HEK293T (cell line): Measurements from ENCODE around the gene GRM7.

Source experiments
- SP1 ChIP-seq: fragments of 450-650 bp; IDR thresholded peaks from 2 replicates; pipeline ENCODE4 v1.6.1; 2017
- SUZ12 ChIP-seq: fragments of 450-650 bp; IDR thresholded peaks from 2 replicates; pipeline ENCODE4 v1.6.1; 2016; ENCODE audit warnings: mild to moderate bottlenecking

DNA sequence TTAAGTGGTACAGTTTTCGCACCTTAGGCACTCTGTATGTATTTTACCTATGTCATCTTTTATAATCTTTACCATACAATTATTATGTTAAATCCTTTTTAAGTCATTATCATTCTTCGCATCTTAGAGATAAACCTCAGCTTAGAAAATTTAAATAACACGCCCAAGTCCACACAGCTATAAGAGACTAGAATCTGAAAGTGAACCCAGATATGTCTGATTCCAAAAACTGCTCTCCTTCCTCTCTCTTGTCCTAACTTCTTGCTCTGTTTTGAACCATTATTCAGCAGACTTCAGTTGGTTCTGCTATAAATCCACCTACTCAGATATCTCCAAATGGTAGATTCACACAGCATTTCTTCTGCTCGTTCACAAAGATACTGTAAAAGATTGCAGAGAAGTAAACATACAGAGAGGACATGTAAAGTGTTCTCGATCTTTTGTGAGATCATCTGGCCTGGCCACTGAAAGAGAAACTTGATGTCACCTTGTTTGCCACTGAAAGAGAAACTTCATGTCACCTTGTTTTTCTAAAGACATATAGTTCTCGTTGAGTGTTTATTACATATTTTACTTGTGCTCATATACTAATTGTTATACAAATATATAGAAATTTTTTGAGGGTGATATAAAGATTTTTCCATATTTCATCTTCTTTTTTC is 533.2 kb downstream of the GRM7 start:
- no peak for TF ChIP-seq SUZ12
- no peak for TF ChIP-seq SP1
